Measurements from ENCODE around the gene PCAT6. TPM values are rescaled to one million over a fixed set of nuclear protein-coding genes. Genes with fewer than 3 reads are reported as not detected.

Gene PCAT6
- total RNA-seq, 4 donors from 2014 or later = not detected

DNA sequence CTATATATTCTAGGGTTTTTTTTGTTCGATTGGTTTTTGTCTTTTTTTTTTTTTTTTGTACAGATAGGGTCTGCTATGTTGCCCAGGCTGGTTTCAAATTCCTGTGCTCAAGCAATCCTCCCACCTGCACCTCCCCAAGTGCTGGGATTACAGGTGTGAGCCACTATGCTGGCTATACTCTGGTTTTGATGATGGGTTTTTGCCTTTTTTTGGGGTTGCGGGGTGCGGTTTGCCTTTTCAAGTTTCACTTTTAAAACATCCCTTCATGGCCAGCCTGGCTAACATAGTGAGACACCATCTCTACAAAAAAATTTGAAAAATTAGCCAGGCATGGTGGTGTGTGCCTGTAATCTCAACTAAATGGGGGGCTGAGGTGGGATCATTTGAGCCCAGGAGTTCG, 12.5 kb upstream of the PCAT6 start:
- TF ChIP-seq POLR2A (IDR thresholded peaks at IDR 0.05) = no peak
- no peaks in the 10 kb centered on the region for H3K36me3 ChIP-seq
- H3K9me3 ChIP-seq = no peaks in the 10 kb centered on the region
- H3K4me3 ChIP-seq = no peak overlapping the region
- H3K27me3 ChIP-seq = no peaks in the 10 kb centered on the region
- intact Hi-C loops (cut with DNase I; ENCODE audit: low total_unique reads) = no loop called here
- H3K4me1 ChIP-seq = peaks cover 0 to 6% of the 10 kb centered on the region in 2 donors
- DNase-seq = no peak
- H3K27ac ChIP-seq = no peak overlapping the region

DNA sequence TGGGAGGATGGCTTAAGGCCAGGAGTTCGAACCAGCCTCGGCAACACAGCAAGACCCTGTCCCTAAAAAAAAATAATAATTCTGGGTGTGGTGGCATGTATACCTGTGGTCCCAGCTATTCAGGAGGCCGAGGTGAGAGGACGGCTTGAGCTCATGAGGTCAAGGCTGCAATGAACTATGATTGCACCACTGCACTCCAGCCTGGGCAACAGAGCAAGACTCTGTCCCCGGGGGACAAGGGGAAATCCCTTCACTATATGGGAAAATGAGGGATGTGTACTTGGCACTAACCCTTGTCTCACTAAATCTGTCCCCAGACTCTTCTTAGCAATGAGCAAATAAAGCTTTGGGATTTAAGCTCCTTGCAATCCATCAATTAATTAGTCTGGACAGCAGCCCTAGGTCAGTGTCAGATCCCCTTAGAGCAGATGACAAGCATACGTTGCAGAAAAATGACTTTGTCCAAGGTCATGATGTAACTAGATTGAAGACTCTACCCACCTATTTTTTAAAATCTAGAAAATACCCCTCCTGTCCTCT, 11.9 kb upstream of the PCAT6 start:
- no peak for TF ChIP-seq POLR2A (IDR thresholded peaks at IDR 0.05)
- TF ChIP-seq, protein P1, sequence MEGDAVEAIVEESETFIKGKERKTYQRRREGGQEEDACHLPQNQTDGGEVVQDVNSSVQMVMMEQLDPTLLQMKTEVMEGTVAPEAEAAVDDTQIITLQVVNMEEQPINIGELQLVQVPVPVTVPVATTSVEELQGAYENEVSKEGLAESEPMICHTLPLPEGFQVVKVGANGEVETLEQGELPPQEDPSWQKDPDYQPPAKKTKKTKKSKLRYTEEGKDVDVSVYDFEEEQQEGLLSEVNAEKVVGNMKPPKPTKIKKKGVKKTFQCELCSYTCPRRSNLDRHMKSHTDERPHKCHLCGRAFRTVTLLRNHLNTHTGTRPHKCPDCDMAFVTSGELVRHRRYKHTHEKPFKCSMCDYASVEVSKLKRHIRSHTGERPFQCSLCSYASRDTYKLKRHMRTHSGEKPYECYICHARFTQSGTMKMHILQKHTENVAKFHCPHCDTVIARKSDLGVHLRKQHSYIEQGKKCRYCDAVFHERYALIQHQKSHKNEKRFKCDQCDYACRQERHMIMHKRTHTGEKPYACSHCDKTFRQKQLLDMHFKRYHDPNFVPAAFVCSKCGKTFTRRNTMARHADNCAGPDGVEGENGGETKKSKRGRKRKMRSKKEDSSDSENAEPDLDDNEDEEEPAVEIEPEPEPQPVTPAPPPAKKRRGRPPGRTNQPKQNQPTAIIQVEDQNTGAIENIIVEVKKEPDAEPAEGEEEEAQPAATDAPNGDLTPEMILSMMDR (IDR thresholded peaks at IDR 0.05) = no peak
- H3K27me3 ChIP-seq = no peaks in the 10 kb centered on the region
- no peak overlapping the region for H3K27ac ChIP-seq
- H3K4me3 ChIP-seq = no peak overlapping the region
- intact Hi-C loops (cut with DNase I; ENCODE audit: low total_unique reads) = no loop called here
- no peaks in the 10 kb centered on the region for H3K9me3 ChIP-seq
- DNase-seq = no peak
- no peaks in the 10 kb centered on the region for H3K36me3 ChIP-seq
- peaks cover 0 to 6% of the 10 kb centered on the region in 2 donors for H3K4me1 ChIP-seq

DNA sequence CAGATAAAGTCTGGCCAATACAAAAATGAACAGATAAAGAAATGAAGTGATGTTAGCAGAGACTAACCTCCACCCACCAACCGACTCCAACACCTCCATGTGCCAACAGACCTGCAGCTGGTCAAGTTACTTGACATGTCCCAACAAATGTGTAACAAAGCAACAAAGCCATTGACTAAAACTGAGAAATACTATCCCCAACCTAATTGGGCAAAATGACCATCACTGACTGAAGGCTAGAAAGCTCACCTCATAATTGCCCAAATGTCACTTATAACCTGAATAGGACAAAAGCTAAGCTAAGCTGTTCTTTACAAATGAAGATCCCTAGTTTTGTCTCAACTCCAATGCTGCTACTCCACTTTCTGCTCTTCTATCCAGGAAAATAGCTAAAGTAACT, 10.0 kb upstream of the PCAT6 start:
- Histone ChIP-seq H3K27me3 (no peaks in the 10 kb centered on the region), H3K27ac (no peak overlapping the region), H3K4me3 (no peak overlapping the region), H3K9me3 (no peaks in the 10 kb centered on the region), H3K4me1 (no peaks in the 10 kb centered on the region), H3K36me3 (no peaks in the 10 kb centered on the region)
- TF ChIP-seq, protein P1 (IDR thresholded peaks at IDR 0.05) = no peak
- TF ChIP-seq POLR2A (IDR thresholded peaks at IDR 0.05) = no peak
- no peak for DNase-seq
- intact Hi-C loops (cut with DNase I; ENCODE audit: low total_unique reads) = no loop called here

DNA sequence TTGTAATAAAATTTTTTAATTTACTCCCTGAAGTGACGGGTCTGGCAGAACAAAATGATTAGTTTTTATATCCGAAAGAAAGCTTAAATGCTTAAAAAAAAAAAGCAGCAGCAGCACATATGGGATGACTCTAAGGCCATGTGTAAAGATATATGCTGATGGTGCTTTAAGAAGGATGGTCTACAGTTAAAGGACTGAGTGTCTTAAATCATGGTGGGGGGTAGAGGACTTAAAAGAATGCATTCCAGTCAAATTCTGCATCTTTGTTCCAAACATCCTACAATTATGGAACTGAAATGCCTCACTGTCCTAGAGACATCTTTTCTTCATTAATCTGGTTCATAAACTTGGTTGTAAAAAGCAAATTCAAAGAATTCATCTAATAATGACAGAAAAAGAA, 9.6 kb upstream of the PCAT6 start:
- H3K4me1 ChIP-seq = no peaks in the 10 kb centered on the region
- H3K36me3 ChIP-seq = no peaks in the 10 kb centered on the region
- no peak for DNase-seq
- H3K27ac ChIP-seq = no peak overlapping the region
- intact Hi-C loops (cut with DNase I; ENCODE audit: low total_unique reads) = no loop called here
- H3K9me3 ChIP-seq = no peaks in the 10 kb centered on the region
- no peaks in the 10 kb centered on the region for H3K27me3 ChIP-seq
- H3K4me3 ChIP-seq = no peak overlapping the region
- no peak for TF ChIP-seq POLR2A (IDR thresholded peaks at IDR 0.05)
- TF ChIP-seq, protein P1 (IDR thresholded peaks at IDR 0.05) = no peak

DNA sequence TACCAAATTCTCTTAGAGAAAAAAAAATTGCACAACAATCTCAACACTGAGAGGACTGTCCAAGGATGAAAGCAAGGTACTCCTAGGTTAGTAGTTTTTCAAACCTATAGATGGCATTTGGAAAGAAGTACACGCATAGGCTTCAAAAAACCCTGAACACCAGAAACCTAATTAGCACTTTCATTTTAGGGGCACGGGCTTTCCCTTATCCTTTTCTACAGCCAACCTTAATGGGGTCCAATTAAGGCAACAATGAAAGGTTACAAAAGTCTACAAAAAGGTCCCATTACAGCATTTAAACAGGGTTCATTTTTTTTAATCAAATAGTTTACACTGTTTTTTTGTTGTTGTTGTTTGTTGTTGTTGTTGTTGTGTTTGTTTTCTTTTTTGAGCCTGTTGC, 8.7 kb upstream of the PCAT6 start:
- no peaks in the 10 kb centered on the region for H3K27me3 ChIP-seq
- intact Hi-C loops (cut with DNase I; ENCODE audit: low total_unique reads) = no loop called here

More for the DNA sequence above, 8.7 kb upstream of the PCAT6 start:
- Histone ChIP-seq H3K27ac (no peak overlapping the region), H3K9me3 (no peaks in the 10 kb centered on the region), H3K4me1 (no peaks in the 10 kb centered on the region), H3K4me3 (no peak overlapping the region), H3K36me3 (no peaks in the 10 kb centered on the region)
- DNase-seq = no peak
- TF ChIP-seq POLR2A (IDR thresholded peaks at IDR 0.05) = no peak
- TF ChIP-seq, protein P1 (IDR thresholded peaks at IDR 0.05) = no peak
